Activated CD4-positive, alpha-beta T cell treated with anti-CD3 and anti-CD28 coated beads, Interleukin-2, amount 50 U/mL, for 48 hours (primary cell): ENCODE results near the gene HIF1AN.
A peak's percentile ranks its signal among the peaks of the same experiment; 100 is the strongest.

ENCODE experiments used
- DNase-seq, 2 experiments: peaks; one replicate each; pipeline ENCODE4 v3.0.0-alpha.2; 2020

HIF1AN gene

DNA sequence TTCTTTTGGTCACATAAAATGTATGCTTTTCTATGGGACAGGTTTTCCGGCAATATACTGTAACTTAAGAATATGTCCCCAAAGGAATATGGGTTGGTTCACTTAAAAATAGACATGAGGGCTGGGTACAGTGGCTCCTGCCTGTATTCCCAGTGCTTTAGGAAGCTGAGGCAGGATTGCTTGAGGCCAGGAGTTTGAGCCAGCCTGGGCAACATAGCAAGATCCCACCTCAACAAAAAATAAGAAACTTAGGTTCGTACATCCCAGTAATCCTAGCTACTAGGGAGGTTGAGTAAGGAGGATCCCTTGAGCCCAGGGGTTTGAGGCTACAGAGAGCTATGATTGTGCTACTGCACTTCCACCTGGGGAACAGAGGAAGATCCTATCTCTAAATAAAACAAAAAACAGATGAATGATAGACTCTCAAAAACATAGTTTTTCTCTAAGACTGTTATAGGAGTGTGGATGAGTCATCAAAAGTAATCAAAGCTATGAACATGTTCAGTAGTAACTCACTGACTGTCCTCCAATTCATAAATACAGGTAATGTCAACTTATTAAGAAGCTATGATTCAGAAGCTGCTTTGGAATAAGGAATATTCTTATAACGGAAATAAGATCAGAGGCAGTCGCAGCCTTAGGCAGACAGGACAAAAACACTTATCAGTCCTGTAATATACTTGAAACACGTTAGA lies 13.5 kb upstream of the HIF1AN start:
- DNase-seq: no peak

DNA sequence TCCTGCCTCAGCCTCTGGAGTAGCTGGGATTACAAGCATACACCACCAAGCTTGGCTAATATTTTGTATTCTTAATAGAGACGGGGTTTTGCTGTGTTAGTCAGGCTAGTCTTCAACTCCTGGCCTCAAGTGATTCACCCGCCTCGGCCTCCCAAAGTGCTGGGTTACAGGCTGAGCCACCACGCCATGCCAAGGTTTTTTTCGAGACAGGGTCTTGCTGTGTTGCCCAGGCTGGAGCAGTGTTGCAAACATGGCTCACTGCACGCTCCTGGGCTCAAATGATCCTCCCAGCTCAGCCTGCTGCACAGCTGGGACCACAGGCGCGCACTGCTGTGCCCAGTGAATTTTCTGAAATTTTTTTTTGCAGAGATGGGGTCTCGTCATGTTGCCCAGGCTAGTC lies 12.8 kb upstream of the HIF1AN start:
- no peak for DNase-seq

DNA sequence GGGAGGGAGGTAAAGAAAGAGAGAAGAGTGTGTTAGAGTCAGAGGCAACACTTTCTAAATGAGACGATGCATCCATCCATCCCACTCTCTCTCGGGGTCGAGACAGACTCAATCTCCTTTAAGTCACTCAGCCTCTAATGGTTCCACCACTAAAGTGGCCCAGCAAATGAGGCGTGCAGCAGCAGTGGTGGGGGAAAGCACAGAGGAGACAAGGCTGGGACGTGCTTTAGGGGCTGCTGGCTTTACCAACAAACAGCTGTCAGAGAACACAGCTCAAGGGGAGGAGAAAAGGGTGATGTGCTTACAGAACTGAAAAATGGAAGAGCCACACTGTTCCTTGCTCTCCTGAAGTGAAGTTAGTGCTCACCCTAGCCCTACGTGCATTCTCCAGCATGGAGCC lies 11.5 kb upstream of the HIF1AN start:
- no peak for DNase-seq

DNA sequence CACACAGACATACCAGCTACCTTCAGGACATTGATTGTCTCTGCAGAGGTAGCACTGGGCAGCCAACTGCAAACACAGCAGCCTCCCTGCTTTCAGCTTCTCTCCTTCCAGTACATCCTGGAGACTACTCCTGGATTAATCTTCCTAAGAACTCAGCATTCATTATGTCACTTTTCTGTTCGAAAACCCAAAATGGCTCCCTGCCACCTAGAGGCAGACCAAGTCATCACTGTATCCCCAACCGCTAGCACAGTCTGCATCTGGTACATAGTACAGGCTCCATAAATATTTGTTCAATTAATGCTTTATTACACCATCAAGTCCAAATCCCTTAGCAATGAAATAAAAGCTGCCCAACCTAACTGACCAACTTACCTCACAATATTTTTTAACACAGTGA lies 11.1 kb upstream of the HIF1AN start:
- no peak for DNase-seq

DNA sequence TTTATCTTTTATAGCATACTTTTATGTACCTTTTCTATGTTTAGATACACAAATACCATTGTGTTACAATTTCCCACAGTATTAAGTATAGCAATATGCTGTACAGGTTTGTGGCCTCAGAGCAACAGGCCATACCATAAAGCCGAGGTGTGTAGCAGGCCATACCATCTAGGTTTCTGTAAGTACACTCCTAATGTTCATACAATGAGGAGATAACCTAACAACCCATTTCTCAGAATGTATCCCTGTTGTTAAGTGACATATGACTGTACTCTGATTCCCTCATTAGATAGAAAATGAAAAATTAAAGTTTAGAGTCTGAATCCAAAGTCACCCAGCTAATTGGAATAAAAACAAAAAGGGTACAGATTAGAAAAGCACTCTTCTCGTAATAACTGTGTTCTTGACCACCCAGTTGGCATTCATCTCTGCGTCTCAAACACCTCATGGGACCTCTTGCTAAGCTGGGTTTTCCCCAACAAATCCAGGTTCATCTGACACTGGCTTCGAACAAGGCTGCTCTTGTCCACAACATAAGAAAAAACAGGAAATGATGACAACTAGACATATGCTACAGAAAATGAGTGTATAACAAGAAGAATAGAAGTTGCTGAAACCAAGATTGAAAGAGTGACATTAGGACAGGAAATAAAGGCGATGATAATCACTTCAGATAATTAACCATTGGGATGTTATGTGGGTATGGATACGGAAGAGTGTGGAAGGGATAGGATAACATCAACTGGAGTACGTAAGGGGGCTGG lies 7.4 kb upstream of the HIF1AN start:
- peak; percentile 26 to 41 for DNase-seq

DNA sequence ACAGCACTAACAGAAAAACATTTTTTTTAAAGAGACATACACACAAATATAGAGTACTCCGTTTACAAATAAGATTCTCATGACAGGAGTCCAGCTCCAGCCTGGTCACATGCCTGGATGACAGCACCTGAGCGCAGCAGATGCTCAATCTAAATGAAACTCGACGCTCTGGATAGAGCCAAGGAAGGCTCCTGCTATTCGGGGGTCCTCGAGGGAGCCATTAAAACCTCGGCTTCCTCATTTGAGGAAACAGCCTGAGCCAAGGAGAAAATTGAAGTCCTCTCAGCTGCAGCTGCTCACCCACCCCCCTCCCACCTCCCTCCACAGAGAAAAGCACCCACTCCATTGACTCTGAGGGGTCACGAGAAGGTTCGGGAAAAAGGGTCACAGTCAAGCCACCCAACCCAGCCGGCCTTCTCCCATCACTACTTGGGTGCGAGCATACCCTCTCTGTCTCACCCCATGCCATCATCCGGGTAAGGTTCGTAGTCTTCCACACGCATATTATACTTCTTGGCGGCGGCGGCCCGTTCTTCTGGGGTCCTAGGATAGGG lies 6.7 kb upstream of the HIF1AN start:
- DNase-seq: no peak

DNA sequence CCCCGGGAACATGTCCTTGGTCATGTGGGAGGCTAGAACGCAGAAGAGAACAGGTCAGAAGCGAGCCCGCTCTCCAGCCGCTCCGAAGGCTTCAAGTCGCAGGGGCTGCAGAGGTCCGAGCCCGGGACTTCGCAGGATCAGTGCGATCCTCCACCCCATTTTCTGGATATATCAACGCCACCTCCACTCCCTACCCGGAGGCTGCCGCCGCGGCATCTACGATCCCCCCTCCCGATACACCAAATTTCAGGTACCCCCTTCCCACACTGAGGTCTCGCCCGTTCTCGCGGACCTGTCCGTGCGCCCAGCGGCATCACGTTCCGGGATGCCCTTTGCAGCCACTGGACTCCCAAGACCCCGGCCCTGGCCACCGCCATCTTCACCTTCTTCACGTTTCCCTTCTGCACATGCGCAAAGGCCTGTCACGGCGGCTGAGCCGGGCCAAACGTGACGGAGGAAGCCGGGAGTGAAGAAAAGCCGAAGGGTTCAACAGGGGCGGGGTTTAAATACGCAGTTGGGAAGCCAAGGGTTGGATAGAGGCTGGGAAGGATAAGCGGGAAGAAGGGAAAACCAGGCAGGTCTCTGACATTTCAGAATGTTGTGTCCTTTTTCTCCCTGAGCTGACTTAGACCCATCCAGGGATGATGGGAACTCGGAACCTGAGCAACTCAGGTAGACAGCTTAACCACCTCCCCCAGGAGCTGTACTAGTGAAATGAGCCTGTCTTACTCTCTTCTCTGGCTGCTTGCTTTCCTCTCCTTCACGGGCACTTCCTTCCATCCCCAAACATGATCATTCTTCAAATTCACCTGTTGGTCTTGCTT lies 6.1 kb upstream of the HIF1AN start, which contains the start of gene NDUFB8:
Gene NDUFB8, minus strand, starts transcription at position 397 of the 824 bp plus-strand sequence. Its CDS starts 20 bp downstream, at position 377.
- DNase-seq: peak; percentile 88 to 92

DNA sequence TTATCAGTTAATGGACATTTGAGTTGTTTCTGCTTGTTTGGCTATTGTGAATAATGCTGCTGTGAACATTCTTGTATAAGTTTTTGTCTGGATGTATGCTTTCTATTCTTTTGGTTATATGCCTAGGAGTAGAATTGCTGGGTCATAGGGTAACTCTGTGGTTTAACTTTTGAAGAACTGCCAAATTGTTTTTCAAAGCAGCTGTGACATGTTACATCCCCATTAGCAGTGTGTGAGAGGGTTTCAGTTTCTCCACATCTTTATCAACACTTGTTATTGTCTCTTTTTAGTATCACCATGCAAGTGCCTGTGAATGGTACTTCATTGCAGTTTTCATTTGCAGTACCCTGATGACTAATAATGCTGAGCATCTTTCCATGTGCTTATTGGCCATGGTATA lies 4.0 kb upstream of the HIF1AN start:
- no peak for DNase-seq

DNA sequence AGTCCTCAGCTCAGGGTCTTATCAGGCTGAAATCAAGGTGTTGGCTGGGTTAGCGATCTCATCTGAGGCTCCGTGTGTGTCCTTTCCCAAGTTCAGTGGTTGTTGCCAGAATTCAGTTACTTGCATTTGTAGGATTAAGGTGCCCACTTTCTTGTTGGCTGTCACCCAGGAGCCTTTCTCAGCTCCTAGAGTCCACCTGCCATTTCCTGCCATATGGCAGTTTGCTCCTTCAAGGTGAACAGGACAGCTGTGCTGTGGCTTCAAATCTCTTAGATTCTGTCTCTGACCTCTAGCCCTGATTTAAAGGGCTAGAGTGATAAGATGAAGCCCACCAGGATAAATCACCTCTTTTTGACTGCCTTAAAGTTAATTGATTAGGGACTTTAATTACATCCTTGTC lies 1.0 kb upstream of the HIF1AN start:
- no peak for DNase-seq

DNA sequence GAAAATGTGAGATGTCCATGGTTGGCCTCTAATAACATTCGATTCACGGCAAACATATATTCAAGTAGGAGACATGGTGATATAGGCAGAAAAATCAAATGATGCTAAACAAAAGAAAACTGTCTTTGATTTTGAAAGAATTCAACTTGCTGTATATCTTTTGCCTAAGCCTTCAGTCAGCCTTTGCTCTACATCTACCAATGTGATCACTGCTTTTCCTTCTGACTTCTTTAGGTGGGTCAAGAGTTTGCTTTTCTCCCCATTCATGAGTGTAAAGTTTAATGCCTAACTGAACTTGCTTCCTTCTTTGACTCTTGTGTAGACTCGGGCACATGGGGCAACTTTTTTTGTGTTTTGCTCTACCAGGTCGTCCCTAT lies 417 bp upstream of the HIF1AN start:
- DNase-seq: no peak

DNA sequence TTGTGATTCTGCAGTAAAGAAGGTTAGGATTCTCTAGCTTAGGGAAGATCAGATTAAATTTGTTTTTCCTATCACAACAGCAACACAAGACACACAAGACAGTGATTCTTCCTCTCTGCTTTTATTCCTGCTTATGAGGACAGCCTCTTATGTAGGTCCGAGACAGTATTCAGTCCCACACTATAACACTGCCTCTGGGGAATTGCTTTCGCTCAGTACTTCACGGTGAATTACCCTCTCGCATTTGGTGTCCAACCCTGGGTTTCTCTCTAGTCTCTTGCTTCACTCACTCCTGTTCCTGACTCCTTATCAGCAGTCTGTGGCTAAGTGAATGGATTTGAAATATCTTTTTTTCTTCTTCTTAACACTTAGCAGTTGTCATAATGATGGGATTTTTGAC lies 1.7 kb downstream of the HIF1AN start:
- no peak for DNase-seq

DNA sequence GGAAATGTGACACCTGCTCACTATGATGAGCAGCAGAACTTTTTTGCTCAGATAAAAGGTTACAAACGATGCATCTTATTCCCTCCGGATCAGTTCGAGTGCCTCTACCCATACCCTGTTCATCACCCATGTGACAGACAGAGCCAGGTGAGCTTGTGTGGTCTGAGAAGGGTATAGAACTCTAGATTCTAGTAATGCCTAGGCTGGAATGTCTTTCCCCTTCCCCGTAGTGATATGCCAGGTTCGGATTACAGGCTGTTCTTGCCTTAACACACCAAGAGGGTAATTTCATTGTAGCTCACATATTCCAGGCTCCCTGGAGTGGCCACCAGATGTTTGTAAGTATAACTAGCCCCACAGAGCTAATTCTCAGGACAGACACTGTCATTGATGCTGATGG lies 9.2 kb downstream of the HIF1AN start:
- DNase-seq: no peak

DNA sequence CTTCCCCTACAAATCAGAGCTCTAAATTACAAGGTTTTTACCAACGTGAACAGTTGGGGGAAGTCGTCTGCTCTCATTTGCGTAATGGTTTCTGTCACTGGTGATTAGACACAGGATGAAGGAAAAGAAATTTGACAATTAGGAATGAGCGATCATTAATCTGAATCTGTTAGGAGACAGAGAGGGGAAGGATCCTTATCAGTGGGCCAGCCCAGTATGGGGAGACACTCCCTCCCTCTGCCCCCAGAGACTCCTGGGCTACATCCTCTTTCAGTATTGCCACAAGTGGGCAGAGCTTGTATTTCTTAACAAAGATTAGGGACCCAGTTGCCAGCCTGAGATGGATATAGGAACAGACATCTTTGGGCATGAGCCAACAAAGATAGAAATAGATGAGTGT lies 15.5 kb downstream of the HIF1AN start:
- DNase-seq: no peak

DNA sequence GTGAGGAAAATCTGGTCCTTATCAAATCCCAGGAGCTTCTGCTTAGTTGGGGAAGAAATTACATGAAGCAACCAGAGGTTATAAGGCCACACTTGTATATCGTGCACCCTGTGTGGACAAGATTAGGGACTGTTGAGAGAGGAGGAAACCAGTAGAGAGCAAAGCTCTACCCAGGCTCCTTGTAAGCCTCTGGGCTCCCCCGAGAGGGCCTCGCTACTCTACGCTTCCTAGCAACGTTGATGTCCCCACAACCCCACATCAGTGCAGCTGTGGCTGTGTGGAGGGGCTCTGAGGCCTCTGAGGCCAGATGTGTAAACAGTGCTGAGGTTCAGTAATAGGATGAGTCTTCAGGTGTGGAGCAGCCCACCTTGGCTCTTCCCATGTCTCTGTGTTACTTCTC lies 16.0 kb downstream of the HIF1AN start:
- DNase-seq: no peak

DNA sequence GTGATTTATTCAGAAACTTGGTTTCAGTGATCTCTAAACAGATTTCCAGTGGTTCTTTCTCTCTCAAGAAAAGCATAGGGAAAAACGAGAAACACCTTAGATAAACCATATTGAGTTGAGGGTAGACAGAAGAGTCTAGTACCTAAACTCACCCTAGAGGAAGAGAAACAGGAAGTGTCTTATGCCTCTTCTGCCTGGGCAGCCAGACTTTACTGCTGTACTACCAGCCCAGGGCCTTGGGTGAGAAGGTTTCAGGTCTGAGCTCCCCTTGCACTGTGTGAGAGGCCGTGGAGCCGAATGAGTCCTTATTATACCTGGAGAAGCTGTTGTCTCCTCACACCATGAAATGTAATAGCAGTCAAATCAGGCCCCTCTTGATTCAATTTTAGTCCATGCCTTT lies 18.2 kb downstream of the HIF1AN start:
- DNase-seq: no peak

DNA sequence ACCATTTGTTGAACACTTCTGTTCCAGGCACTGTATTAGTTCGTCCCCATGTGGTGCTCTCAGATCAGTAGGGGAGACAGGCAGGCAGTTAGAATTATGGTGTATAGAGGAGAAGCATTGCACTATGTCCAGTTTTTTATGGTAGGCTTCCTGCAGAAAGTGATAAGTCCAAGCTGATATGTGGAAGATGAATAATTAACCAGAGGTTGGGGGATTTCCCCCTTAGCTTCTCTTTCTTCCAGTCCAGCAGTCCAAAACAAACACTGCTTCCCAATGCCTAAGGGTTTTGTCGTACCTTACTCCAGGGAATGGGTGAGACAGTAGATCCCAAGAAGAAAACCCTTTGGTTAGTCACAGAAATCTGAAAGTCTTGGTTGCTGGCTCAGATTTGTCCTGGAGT lies 19.2 kb downstream of the HIF1AN start:
- no peak for DNase-seq

DNA sequence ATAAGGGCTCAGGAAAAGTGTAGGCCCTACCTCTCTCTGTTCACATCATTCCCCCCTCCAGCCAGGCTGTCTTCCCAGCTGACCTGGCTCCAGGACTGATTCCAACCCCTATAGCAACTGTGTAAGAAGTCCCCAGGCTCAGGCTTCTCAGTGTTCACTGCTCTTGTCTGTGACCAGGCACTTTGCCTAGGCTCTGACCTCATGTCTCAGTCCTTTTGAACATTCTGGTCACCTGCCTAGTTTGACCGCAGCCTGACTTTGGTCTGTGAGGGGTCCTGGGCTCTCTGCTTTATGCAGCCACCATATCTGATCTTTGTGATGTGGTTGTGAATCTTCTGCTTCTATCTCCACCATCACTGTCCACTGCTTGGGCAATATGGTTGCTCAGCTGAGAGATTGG lies 24.5 kb downstream of the HIF1AN start:
- no peak for DNase-seq

DNA sequence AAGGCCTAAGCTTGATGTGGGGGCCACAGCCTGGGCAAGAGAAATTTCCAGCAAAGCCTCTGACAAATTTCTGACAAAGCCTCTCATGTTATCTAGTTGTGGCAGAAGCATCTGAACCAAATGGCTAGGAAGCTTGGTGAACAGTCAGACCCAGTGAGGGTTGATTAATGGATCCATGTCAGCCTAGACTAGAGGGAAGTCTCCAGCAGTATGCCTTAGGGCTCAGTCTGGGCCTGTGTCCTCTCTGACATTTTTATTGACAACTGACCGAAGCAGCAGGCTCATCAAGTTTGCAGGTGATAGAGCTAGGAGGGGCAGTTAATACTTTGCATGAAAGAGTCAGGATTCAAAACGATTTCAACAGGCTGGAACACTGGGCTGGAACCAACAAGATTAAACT lies 25.3 kb downstream of the HIF1AN start:
- no peak for DNase-seq

DNA sequence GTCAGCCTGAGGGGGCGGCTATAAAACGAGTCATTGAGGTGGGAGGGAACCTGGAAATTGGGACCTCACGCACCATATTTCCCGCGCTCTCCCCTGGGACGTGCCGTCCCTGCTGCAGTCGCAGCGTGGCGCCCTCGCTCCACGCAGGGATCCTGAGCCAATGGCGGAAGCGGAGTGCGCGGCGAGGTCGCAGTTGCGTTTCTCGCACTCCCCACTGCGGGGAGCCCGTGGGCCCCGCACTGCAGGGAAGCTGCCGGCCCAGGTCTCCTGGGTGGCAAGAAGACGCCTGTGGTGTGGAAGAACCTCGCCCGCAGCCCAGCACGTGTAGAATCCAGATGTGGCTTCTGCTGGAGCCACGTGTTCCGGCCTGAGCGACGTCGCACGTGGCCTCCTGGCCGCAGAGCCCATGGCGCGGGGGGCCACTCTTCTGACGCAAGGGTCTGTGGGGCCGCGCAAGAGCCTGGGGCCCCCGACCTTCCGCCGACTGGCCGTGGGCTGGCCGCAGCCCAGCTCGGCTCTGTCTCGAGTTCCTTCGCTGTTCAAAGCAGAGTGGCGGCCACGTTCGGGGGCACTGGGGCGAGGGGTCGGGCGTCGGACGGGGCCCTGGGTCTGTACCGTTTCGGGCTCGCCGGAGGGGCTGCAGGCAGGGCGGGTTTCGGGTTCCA lies 26.4 kb downstream of the HIF1AN start:
- peak; percentile 79 for DNase-seq

DNA sequence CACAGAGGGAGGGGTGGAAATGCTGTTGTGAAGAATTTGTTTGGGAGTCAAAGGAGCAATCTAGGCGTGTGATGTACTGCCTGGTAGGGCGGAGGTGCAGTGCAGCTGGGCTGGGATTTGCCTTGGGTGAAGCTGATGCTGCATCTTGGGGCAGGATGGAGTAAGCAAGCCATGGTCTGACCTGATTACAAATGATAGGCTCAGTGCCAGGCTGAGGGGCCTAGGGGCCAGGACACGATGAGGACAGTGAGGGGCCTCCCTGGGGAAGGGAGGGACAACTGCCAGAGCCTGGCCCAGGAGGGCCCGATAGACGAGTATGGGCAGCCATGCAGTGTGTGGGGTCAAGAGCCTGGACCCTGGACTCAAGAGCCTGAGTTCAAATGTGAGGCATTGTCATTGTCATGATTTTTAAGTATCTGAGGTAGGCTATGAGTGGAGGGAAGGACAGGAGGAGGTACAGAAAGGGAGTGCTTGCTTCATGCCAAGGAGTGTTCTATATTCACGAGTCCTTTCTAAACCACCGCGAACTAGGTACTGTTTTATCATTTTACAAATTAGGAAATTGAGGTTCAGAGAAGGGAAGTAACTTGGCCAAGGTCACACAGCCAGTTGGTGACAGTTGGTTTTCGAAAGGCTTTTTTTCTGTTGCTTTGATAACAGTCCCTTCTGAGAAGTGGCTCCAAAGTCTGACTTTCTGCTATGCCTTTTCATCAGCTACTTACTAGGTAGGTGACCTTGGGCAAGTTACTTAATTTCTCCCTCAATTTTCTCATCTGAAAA lies 29.7 kb downstream of the HIF1AN start:
- DNase-seq: no peak

DNA sequence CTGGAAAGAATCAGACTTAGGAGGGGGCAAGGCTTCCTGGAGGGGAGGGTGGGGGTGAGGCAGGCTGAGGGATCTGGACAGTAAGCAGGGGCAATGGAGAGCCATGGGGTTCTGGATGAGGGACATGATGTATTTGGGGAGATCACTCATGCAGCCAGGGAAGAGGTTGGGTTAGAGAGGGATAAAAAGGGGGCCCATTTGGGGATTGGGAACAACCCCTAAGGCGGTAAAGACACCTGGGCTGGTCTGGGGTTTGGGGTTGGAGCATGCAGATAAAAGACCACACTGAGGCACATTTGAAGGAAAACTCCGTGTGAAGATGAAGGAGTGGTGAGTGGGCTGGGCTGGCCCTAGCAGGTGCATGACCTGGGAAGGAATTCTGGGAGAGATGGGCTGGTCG lies 30.8 kb downstream of the HIF1AN start:
- no peak for DNase-seq

DNA sequence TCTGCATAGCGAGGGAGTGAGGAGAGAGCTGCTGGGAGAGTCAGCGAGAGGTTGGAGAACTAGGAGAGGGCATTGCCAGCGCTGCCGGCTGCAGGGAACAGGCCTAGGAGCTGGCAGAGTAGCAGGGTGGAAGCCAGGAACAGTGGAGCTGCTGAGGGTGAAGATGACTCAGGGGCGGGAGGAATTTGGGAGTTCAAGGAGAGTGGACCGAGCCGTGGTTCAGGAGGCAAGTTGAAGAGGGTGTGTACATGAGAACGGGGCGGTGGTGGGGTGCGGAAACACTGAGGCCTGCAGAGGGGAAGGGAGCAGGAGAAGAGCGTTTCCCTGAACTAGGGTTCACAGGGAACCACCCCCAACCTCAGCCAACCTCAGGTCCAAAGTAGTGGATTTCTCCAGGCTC lies 31.5 kb downstream of the HIF1AN start:
- DNase-seq: no peak
